OCI-LY1 (cell line): Measurements from ENCODE around the gene SLC39A11.

Source experiments
- H2AFZ ChIP-seq: fragments of 200-600 bp; sonication (generic), shearing (Covaris generic); 2 replicates; pipeline ENCODE4 v1.6.0; 2014; ENCODE audit warnings: antibody characterized with exemption, mild to moderate bottlenecking, low read length
- H3F3A ChIP-seq: fragments of 200-600 bp; sonication (generic), shearing (Covaris generic); 2 replicates; pipeline ENCODE4 v1.6.0; 2014; ENCODE audit warnings: mild to moderate bottlenecking, antibody characterized with exemption, low read length, moderate library complexity; ENCODE audit not compliant: insufficient read depth
- H3K27ac ChIP-seq: fragments of 200-600 bp; sonication (generic); 2 replicates; pipeline ENCODE4 v1.5.1; 2014; ENCODE audit warnings: low read length, mixed run types, mild to moderate bottlenecking, low read depth; ENCODE audit not compliant: poor library complexity, severe bottlenecking
- H3K27me3 ChIP-seq: fragments of 200-600 bp; sonication (generic); 2 replicates; pipeline ENCODE4 v1.6.0; 2014; ENCODE audit warnings: antibody characterized with exemption, mild to moderate bottlenecking, low read length, moderate library complexity; ENCODE audit not compliant: insufficient read depth
- H3K36me3 ChIP-seq: fragments of 200-600 bp; sonication (generic); 2 replicates; pipeline ENCODE4 v1.6.1; 2014; ENCODE audit warnings: mild to moderate bottlenecking, antibody characterized with exemption, low read length, moderate library complexity, mixed read lengths; ENCODE audit not compliant: insufficient read depth
- H3K4me1 ChIP-seq: fragments of 200-600 bp; sonication (generic); 2 replicates; pipeline ENCODE4 v1.5.1; 2014; ENCODE audit warnings: mild to moderate bottlenecking, low read length, moderate library complexity; ENCODE audit not compliant: insufficient read depth, severe bottlenecking
- H3K4me2 ChIP-seq: fragments of 200-600 bp; sonication (generic), shearing (Covaris generic); 2 replicates; pipeline ENCODE4 v1.6.1; 2014; ENCODE audit warnings: low read length
- H3K4me3 ChIP-seq: fragments of 200-600 bp; sonication (generic); 2 replicates; pipeline ENCODE4 v1.5.1; 2014; ENCODE audit warnings: low read length, low read depth, mild to moderate bottlenecking, mixed read lengths; ENCODE audit not compliant: poor library complexity, severe bottlenecking
- H3K79me2 ChIP-seq: fragments of 200-600 bp; shearing (Covaris generic); 2 replicates; pipeline ENCODE4 v1.6.1; 2016; ENCODE audit warnings: mixed run types, low read length, mixed read lengths; ENCODE audit not compliant: insufficient read depth
- H3K9ac ChIP-seq: fragments of 200-600 bp; sonication (generic), shearing (Covaris generic); 2 replicates; pipeline ENCODE4 v1.6.1; 2014; ENCODE audit warnings: mild to moderate bottlenecking, low read length, mixed read lengths
- H3K9me2 ChIP-seq: fragments of 200-600 bp; sonication (generic), shearing (Covaris generic); 2 replicates; pipeline ENCODE4 v1.6.1; 2014; ENCODE audit warnings: low read depth, mild to moderate bottlenecking, low read length, mixed read lengths
- H3K9me3 ChIP-seq: fragments of 200-600 bp; shearing (Covaris generic); 2 replicates; pipeline ENCODE4 v1.6.1; 2014; ENCODE audit warnings: low read length, mixed read lengths
- H4K20me1 ChIP-seq: fragments of 200-600 bp; sonication (generic), shearing (Covaris generic); 2 replicates; pipeline ENCODE4 v1.6.0; 2016; ENCODE audit warnings: mild to moderate bottlenecking, low read length; ENCODE audit not compliant: insufficient read depth
- EZH2 ChIP-seq: fragments of 200-600 bp; sonication (generic), shearing (Covaris generic); IDR thresholded peaks from 2 replicates; pipeline ENCODE4 v1.8.0; 2017; ENCODE audit warnings: borderline replicate concordance, mixed run types, mild to moderate bottlenecking, antibody characterized with exemption, low read length, moderate library complexity, mixed read lengths
- TF ChIP-seq, protein P1 (sequence below): fragments of 200-600 bp; sonication (generic), shearing (Covaris generic); IDR thresholded peaks from 2 replicates; pipeline ENCODE4 v1.5.1; 2017; ENCODE audit warnings: mild to moderate bottlenecking, antibody characterized with exemption, low read length, moderate library complexity, mixed read lengths

SLC39A11 gene

DNA sequence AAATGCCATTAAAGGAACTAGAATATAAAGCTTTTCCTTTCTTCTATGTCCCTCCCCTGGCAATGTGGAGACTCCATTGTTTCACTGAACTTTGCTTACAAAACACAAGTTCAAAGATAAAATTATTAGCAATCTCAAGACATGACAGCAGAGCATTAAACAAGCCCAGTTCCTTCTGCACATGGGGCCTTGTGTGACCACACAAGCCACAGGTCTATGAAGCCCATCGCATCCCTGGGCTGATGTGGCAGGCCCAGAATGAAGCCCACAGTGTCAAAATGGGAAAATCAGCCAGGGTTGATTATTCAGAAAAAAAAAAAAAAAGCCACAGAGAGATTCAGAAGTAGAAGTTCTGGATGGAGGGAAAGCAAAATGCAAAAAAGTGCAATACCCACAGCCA, 12.9 kb upstream of the SLC39A11 start:
- H3K9me2 ChIP-seq = no peaks in the 10 kb centered on the region
- no peak overlapping the region for H3K4me2 ChIP-seq
- H3K9ac ChIP-seq = no peak overlapping the region
- H3F3A ChIP-seq = no peaks in the 10 kb centered on the region
- TF ChIP-seq EZH2 = no peak
- TF ChIP-seq, protein P1, sequence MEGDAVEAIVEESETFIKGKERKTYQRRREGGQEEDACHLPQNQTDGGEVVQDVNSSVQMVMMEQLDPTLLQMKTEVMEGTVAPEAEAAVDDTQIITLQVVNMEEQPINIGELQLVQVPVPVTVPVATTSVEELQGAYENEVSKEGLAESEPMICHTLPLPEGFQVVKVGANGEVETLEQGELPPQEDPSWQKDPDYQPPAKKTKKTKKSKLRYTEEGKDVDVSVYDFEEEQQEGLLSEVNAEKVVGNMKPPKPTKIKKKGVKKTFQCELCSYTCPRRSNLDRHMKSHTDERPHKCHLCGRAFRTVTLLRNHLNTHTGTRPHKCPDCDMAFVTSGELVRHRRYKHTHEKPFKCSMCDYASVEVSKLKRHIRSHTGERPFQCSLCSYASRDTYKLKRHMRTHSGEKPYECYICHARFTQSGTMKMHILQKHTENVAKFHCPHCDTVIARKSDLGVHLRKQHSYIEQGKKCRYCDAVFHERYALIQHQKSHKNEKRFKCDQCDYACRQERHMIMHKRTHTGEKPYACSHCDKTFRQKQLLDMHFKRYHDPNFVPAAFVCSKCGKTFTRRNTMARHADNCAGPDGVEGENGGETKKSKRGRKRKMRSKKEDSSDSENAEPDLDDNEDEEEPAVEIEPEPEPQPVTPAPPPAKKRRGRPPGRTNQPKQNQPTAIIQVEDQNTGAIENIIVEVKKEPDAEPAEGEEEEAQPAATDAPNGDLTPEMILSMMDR = no peak
- H3K27me3 ChIP-seq = 0 out of 2 replicates have a peak, but pooled peaks cover 6% of the 10 kb centered on the region
- H3K4me1 ChIP-seq = no peaks in the 10 kb centered on the region
- no peak overlapping the region for H3K27ac ChIP-seq
- no peak overlapping the region for H2AFZ ChIP-seq
- H4K20me1 ChIP-seq = no peaks in the 10 kb centered on the region
- no peaks in the 10 kb centered on the region for H3K9me3 ChIP-seq
- no peak overlapping the region for H3K4me3 ChIP-seq
- no peaks in the 10 kb centered on the region for H3K79me2 ChIP-seq
- no peaks in the 10 kb centered on the region for H3K36me3 ChIP-seq

DNA sequence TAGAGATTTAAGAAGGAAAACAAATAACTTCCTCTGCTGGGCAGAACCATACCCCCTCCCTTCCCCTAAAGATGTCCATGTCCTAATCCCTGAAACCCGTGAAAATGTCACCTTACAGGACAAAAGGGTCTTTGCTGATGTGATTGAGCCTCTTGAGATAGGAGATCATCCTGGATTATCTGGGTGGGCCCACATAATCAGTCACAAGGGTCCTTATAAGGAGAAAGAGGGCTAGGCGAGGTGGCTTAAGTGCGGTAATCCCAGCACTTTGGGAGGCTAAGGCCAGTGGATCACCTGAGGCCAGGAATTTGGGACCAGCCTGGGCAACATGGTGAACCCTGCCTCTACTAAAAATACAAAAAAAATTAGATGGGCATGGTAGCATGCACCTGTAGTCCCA, 12.0 kb upstream of the SLC39A11 start:
- no peaks in the 10 kb centered on the region for H3K9me2 ChIP-seq
- H3K4me2 ChIP-seq = no peak overlapping the region
- H3K9me3 ChIP-seq = no peaks in the 10 kb centered on the region
- H3K4me3 ChIP-seq = no peak overlapping the region
- H3K4me1 ChIP-seq = no peaks in the 10 kb centered on the region
- H3K9ac ChIP-seq = no peak overlapping the region
- no peaks in the 10 kb centered on the region for H3K79me2 ChIP-seq
- no peak overlapping the region for H2AFZ ChIP-seq
- H4K20me1 ChIP-seq = no peaks in the 10 kb centered on the region
- TF ChIP-seq EZH2 = no peak
- TF ChIP-seq, protein P1 = no peak
- H3F3A ChIP-seq = no peaks in the 10 kb centered on the region
- no peak overlapping the region for H3K27ac ChIP-seq
- H3K36me3 ChIP-seq = no peaks in the 10 kb centered on the region
- 0 out of 2 replicates have a peak, but pooled peaks cover 6% of the 10 kb centered on the region for H3K27me3 ChIP-seq

DNA sequence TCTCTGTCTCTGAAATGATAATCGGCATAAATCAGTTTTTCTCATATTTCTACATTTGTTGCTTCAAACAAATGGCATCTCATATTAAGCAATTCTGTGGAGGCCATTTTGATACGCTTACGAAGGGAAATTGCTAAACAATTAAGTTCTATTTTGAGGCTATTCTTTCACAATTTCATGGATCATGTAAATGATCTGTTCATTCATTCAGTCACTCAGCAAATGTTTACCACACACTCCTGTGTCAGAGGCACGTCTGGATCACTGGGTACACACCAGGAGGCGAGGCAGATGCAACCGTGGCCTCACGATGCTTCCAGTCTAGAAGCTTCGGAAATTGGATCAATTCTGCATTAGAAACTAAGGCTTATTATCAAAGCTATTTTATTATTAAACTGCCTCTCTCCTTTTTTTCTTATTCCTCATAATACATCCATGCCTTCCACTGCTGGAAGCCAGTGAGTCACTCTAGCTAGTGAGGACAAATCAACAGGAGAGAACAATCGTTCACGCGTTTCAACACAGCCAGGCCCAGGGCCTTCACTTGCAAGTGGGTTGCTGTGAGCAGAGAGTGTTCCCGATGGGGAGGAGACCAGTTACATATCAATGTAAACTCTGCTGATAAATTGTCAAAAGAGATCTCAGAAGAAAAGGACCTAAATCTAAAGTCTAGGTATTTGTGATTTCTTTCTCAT, 11.3 kb upstream of the SLC39A11 start:
- no peaks in the 10 kb centered on the region for H3K79me2 ChIP-seq
- H3K36me3 ChIP-seq = no peaks in the 10 kb centered on the region

More for the DNA sequence above, 11.3 kb upstream of the SLC39A11 start:
- no peak overlapping the region for H3K4me2 ChIP-seq
- no peak overlapping the region for H3K27ac ChIP-seq
- no peaks in the 10 kb centered on the region for H3K4me1 ChIP-seq
- no peak overlapping the region for H3K4me3 ChIP-seq
- no peaks in the 10 kb centered on the region for H4K20me1 ChIP-seq
- 0 out of 2 replicates have a peak, but pooled peaks cover 6% of the 10 kb centered on the region for H3K27me3 ChIP-seq
- no peaks in the 10 kb centered on the region for H3F3A ChIP-seq
- no peak overlapping the region for H2AFZ ChIP-seq
- no peak overlapping the region for H3K9ac ChIP-seq
- H3K9me2 ChIP-seq = no peaks in the 10 kb centered on the region
- no peaks in the 10 kb centered on the region for H3K9me3 ChIP-seq
- TF ChIP-seq, protein P1 = no peak
- no peak for TF ChIP-seq EZH2
